Measurements from ENCODE around the gene SHC3. TPM values are rescaled to one million over a fixed set of nuclear protein-coding genes. Genes with fewer than 3 reads are reported as not detected.

SHC3 gene
- total RNA-seq, 1 donor: 0.36 TPM

- no peaks in the 10 kb centered on the region for H3K9me3 ChIP-seq (ENCODE audit: low read depth, low read length)
- TF ChIP-seq CTCF (IDR thresholded peaks at IDR 0.05; ENCODE audit: extremely low read depth, low read depth, low read length): no peak
- no peaks in the 10 kb centered on the region for H3K36me3 ChIP-seq (ENCODE audit: insufficient read depth, low read length)
- DNase-seq (ENCODE audit: insufficient read length, low spot score, missing footprints): no peak
- H3K4me3 ChIP-seq (ENCODE audit: insufficient read depth, low read length): no peak overlapping the region
- no peak overlapping the region for H2AFZ ChIP-seq (ENCODE audit: low read length)
- peaks cover 12% of the 10 kb centered on the region for H3K4me1 ChIP-seq (ENCODE audit: insufficient read depth, low read length)
- H4K20me1 ChIP-seq (ENCODE audit: insufficient read depth, low read length): no peaks in the 10 kb centered on the region
- no peak overlapping the region for H3K4me2 ChIP-seq (ENCODE audit: insufficient read depth, low read length)
- H3K79me2 ChIP-seq (ENCODE audit: insufficient read depth, low read length): no peaks in the 10 kb centered on the region
- H3K27me3 ChIP-seq (ENCODE audit: insufficient read depth, low read length): no peaks in the 10 kb centered on the region
- H3K27ac ChIP-seq (ENCODE audit: low read depth, low read length): no peak overlapping the region
Measured at GRCh38 chr9:88985616-88986015, 193.0 kb downstream of the SHC3 start.

- H3K27me3 ChIP-seq (ENCODE audit: insufficient read depth, low read length): no peaks in the 10 kb centered on the region
- H3K79me2 ChIP-seq (ENCODE audit: insufficient read depth, low read length): no peaks in the 10 kb centered on the region
- no peaks in the 10 kb centered on the region for H3K9me3 ChIP-seq (ENCODE audit: low read depth, low read length)
- no peak overlapping the region for H3K27ac ChIP-seq (ENCODE audit: low read depth, low read length)
- no peak for TF ChIP-seq CTCF (IDR thresholded peaks at IDR 0.05; ENCODE audit: extremely low read depth, low read depth, low read length)
- H4K20me1 ChIP-seq (ENCODE audit: insufficient read depth, low read length): no peaks in the 10 kb centered on the region
- peaks cover 15% of the 10 kb centered on the region for H3K4me1 ChIP-seq (ENCODE audit: insufficient read depth, low read length)
- no peak overlapping the region for H3K4me3 ChIP-seq (ENCODE audit: insufficient read depth, low read length)
- no peak for DNase-seq (ENCODE audit: insufficient read length, low spot score, missing footprints)
- H3K4me2 ChIP-seq (ENCODE audit: insufficient read depth, low read length): no peak overlapping the region
- H3K36me3 ChIP-seq (ENCODE audit: insufficient read depth, low read length): no peaks in the 10 kb centered on the region
- no peak overlapping the region for H2AFZ ChIP-seq (ENCODE audit: low read length)
Measured at GRCh38 chr9:88984543-88984883, 194.1 kb downstream of the SHC3 start.

DNA sequence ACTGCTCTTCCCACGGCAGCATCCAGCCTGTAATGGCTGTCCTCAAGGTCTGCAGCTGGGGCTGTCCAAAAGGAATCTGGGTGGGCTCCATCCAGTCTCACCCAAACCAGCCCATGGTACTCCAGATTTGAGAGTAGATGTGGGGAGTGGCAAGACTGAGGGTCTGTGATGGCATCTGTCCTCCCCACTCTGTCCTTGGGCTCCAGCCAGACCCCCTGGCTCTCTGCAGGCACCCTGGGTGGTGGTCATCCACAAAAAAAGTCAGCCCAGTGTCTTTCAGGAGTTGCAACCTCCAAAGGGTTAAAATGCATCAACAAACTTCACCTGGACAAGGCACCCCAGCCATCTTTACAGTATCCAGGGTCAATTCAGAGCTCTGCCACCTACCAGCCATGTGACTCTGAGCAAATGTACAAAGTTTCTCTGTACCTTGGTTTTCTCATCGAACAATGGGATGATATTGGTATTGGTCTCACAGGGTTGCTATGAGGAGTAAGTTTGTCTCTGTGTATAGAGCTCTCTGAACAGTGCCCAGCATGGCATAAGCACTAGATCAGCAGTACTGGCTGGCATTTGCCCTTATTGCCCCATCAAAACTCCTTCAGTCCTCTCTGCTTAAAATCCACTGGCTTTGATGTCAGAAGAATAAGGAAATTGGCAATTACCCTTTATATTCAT, 194.6 kb downstream of the SHC3 start:
- Histone ChIP-seq H3K27me3 (ENCODE audit: insufficient read depth, low read length) (no peaks in the 10 kb centered on the region), H2AFZ (ENCODE audit: low read length) (no peak overlapping the region), H3K4me1 (ENCODE audit: insufficient read depth, low read length) (peaks cover 14% of the 10 kb centered on the region), H4K20me1 (ENCODE audit: insufficient read depth, low read length) (no peaks in the 10 kb centered on the region), H3K27ac (ENCODE audit: low read depth, low read length) (no peak overlapping the region), H3K4me2 (ENCODE audit: insufficient read depth, low read length) (no peak overlapping the region), H3K79me2 (ENCODE audit: insufficient read depth, low read length) (no peaks in the 10 kb centered on the region), H3K36me3 (ENCODE audit: insufficient read depth, low read length) (no peaks in the 10 kb centered on the region), H3K9me3 (ENCODE audit: low read depth, low read length) (no peaks in the 10 kb centered on the region), H3K4me3 (ENCODE audit: insufficient read depth, low read length) (no peak overlapping the region)
- TF ChIP-seq CTCF (IDR thresholded peaks at IDR 0.05; ENCODE audit: extremely low read depth, low read depth, low read length): no peak
- DNase-seq (ENCODE audit: insufficient read length, low spot score, missing footprints): no peak

- H4K20me1 ChIP-seq (ENCODE audit: insufficient read depth, low read length): no peaks in the 10 kb centered on the region
- no peaks in the 10 kb centered on the region for H3K9me3 ChIP-seq (ENCODE audit: low read depth, low read length)
- H3K27ac ChIP-seq (ENCODE audit: low read depth, low read length): peak overlapping the region; percentile 65
- peaks cover 11% of the 10 kb centered on the region for H3K4me1 ChIP-seq (ENCODE audit: insufficient read depth, low read length)
- H2AFZ ChIP-seq (ENCODE audit: low read length): no peak overlapping the region
- TF ChIP-seq CTCF (IDR thresholded peaks at IDR 0.05; ENCODE audit: extremely low read depth, low read depth, low read length): no peak
- no peak for DNase-seq (ENCODE audit: insufficient read length, low spot score, missing footprints)
- peak overlapping the region; percentile 4 for H3K4me2 ChIP-seq (ENCODE audit: insufficient read depth, low read length)
- H3K4me3 ChIP-seq (ENCODE audit: insufficient read depth, low read length): no peak overlapping the region
- no peaks in the 10 kb centered on the region for H3K36me3 ChIP-seq (ENCODE audit: insufficient read depth, low read length)
- H3K27me3 ChIP-seq (ENCODE audit: insufficient read depth, low read length): peaks cover 2% of the 10 kb centered on the region
- no peaks in the 10 kb centered on the region for H3K79me2 ChIP-seq (ENCODE audit: insufficient read depth, low read length)
Measured at GRCh38 chr9:88980740-88981203, 197.8 kb downstream of the SHC3 start.

Measured in osteoblast (primary cell).